B cell (primary cell): ENCODE data around the gene CMTM8. TPM values are rescaled to one million over a fixed set of nuclear protein-coding genes. Genes with fewer than 3 reads are reported as not detected.

Experiments used
- ATAC-seq: fragments of 200-7000 bp; cut with Tn5 transposase; one replicate; pipeline ENCODE4 v1.10.0; 2021; ENCODE audit warnings: low read depth, mild to moderate bottlenecking, moderate number of reproducible peaks, moderate library complexity
- CTCF ChIA-PET: fragments of 350-600 bp; sonication (Branson Sonifier 250); formaldehyde crosslinking; loops from one replicate; lab custom pipeline; 2021; ENCODE audit warnings: antibody characterized with exemption, inconsistent platforms; lab: Charles Lee
- POLR2A ChIA-PET: fragments of 350-600 bp; sonication (Branson Sonifier 250); formaldehyde crosslinking; loops from one replicate; lab custom pipeline; 2021; ENCODE audit warnings: antibody characterized with exemption; lab: Charles Lee
- DNase-seq: peaks from one replicate; pipeline ENCODE4 v3.0.0; 2013
- H2AFZ ChIP-seq: 2 replicates; pipeline ENCODE4 v1.6.1; 2012; ENCODE audit warnings: mild to moderate bottlenecking, low read depth, low read length; ENCODE audit not compliant: insufficient read depth, poor library complexity, severe bottlenecking
- H3K27ac ChIP-seq, 2 donors: 1 replicate in 1 of 2; 2 replicates in 1 of 2; pipeline ENCODE4 v1.5.1; 2012 to 2013; ENCODE audit warnings: low read length in 2 of 2, mild to moderate bottlenecking in 2 of 2, moderate library complexity in 1 of 2
- H3K27me3 ChIP-seq, 4 experiments: fragments of 200-600 bp in 1 of 4; sonication (generic) in 1 of 4; replicated peaks in 1 of 4; 1 replicate in 2 of 4; 2 replicates in 2 of 4; pipeline versions ENCODE4 v1.6.1 to v1.7.0; 2013 to 2016; ENCODE audit warnings: low read length in 3 of 4, mild to moderate bottlenecking in 2 of 4, mixed read lengths in 1 of 4, moderate library complexity in 1 of 4; ENCODE audit not compliant: insufficient read depth in 4 of 4, control insufficient read depth in 3 of 4; ENCODE audit errors: control extremely low read depth in 1 of 4
- H3K36me3 ChIP-seq, 2 experiments: replicated peaks in 1 of 2; 1 replicate in 1 of 2; 2 replicates in 1 of 2; pipeline versions ENCODE4 v1.6.1 to v1.7.1; 2013; ENCODE audit warnings: low read length in 1 of 2; ENCODE audit not compliant: insufficient read depth in 2 of 2, control insufficient read depth in 1 of 2; ENCODE audit errors: control extremely low read depth in 1 of 2, extremely low read depth in 1 of 2
- H3K4me1 ChIP-seq, 2 donors: fragments of 200-600 bp in 1 of 2; sonication (generic) in 1 of 2; 1 replicate in 1 of 2; 2 replicates in 1 of 2; pipeline versions ENCODE4 v1.5.1 to v1.6.1; 2013 to 2017; ENCODE audit warnings: low read length in 2 of 2; ENCODE audit not compliant: control insufficient read depth in 2 of 2, insufficient read depth in 2 of 2
- H3K4me2 ChIP-seq: replicated peaks from 2 replicates; pipeline ENCODE3; 2012; ENCODE audit warnings: mild to moderate bottlenecking, low read depth, low read length; ENCODE audit not compliant: poor library complexity, severe bottlenecking
- H3K4me3 ChIP-seq, 5 experiments: fragments of 200-600 bp in 1 of 5; sonication (generic) in 1 of 5; 1 replicate in 3 of 5; 2 replicates in 2 of 5; pipeline versions ENCODE4 v1.5.1 to v1.7.0; 2011 to 2016; ENCODE audit warnings: low read length in 4 of 5, mild to moderate bottlenecking in 4 of 5, low read depth in 2 of 5, control low read depth in 1 of 5, moderate library complexity in 1 of 5; ENCODE audit not compliant: insufficient read depth in 1 of 5; ENCODE audit errors: control extremely low read depth in 1 of 5, extremely low read depth in 1 of 5
- H3K79me2 ChIP-seq: fragments of 200-600 bp; sonication (generic); one replicate; pipeline ENCODE4 v1.6.0; 2016; ENCODE audit warnings: low read length; ENCODE audit not compliant: control insufficient read depth, insufficient read depth
- H3K9ac ChIP-seq: fragments of 200-600 bp; sonication (generic); 2 replicates; pipeline ENCODE4 v1.6.1; 2017; ENCODE audit warnings: mild to moderate bottlenecking, low read length, moderate library complexity
- H3K9me3 ChIP-seq, 3 donors: one replicate each; pipeline versions ENCODE4 v1.6.1 to v1.7.1; 2013; ENCODE audit warnings: low read length in 2 of 3; ENCODE audit not compliant: control insufficient read depth in 2 of 3, insufficient read depth in 1 of 3; ENCODE audit errors: control extremely low read depth in 1 of 3
- H4K20me1 ChIP-seq: 2 replicates; pipeline ENCODE4 v1.6.0; 2012; ENCODE audit warnings: mild to moderate bottlenecking, low read length; ENCODE audit not compliant: insufficient read depth, control insufficient read depth, poor library complexity, severe bottlenecking
- H3K27ac Mint-ChIP-seq: one replicate; pipeline ENCODE4 v1.8.0; 2021; ENCODE audit warnings: mixed read lengths
- H3K27me3 Mint-ChIP-seq: one replicate; pipeline ENCODE4 v1.8.0; 2021; ENCODE audit warnings: mixed read lengths
- H3K4me1 Mint-ChIP-seq: one replicate; pipeline ENCODE4 v1.8.0; 2021; ENCODE audit warnings: mixed read lengths
- H3K4me3 Mint-ChIP-seq: one replicate; pipeline ENCODE4 v1.8.0; 2021; ENCODE audit warnings: mixed read lengths
- H3K9me3 Mint-ChIP-seq: one replicate; pipeline ENCODE4 v1.8.0; 2022; ENCODE audit warnings: mixed read lengths; ENCODE audit not compliant: insufficient read depth
- CTCF ChIP-seq: fragments of 200-600 bp; IDR thresholded peaks from one replicate; pipeline ENCODE4 v1.8.0; 2022; ENCODE audit warnings: antibody characterized with exemption, mild to moderate bottlenecking
- EZH2 ChIP-seq: IDR thresholded peaks from 2 replicates; pipeline ENCODE4 v1.6.1; 2012; ENCODE audit warnings: borderline replicate concordance, low read depth, mild to moderate bottlenecking, moderate library complexity, low read length; ENCODE audit not compliant: insufficient read depth, poor library complexity, severe bottlenecking
- WGBS: methylation state at CpG from one replicate; pipeline ENCODE4 v1.1.5; 2013; ENCODE audit warnings: missing lambda C conversion rate; ENCODE audit not compliant: insufficient coverage; 5-methylcytosine and 5-hydroxymethylcytosine counted together
- intact Hi-C: fragments of 100-400 bp; cut with micrococcal nuclease; formaldehyde crosslinking; loops from one replicate; pipeline ENCODE4 v1.10.0; 2022
- polyA plus RNA-seq: library from polyadenylated mRNA; depleted of rRNA; stranded (reverse); fragments of >200 nt; gene quantifications from 2 replicates; pipeline ENCODE4 v1.2.3, GENCODE V29; 2012
- total RNA-seq, 2 donors: library from RNA; stranded (reverse); fragments of 120-200 nt in 1 of 2; gene quantifications; 1 replicate in 1 of 2; 2 replicates in 1 of 2; pipeline versions ENCODE4 v1.2.3 to v1.2.4, GENCODE V29; 2013 to 2022

Gene CMTM8
- total and polyA plus RNA-seq, 2 donors (not counting 1 experiment from before 2014, with no cell fraction given) = 0.25 to 0.28 TPM

GRCh38 chr3:32398531-32398930 lies 160.1 kb downstream of the CMTM8 start:
- Histone ChIP-seq H3K79me2 (peaks cover 35% of the 10 kb centered on the region), H3K27ac (peak overlapping the region in 1 of 2 donors; percentile 66), H3K4me3 (no peak overlapping the region), H3K4me2 (no peak overlapping the region), H4K20me1 (no peaks in the 10 kb centered on the region), H3K4me1 (peaks cover 42 to 56% of the 10 kb centered on the region in 2 donors), H2AFZ (no peak overlapping the region), H3K9ac (no peak overlapping the region), H3K27me3 (no peaks in the 10 kb centered on the region), H3K36me3 (peaks cover 0 to 4% of the 10 kb centered on the region in 2 experiments), H3K9me3 (peaks cover 0 to 5% (median 0%) of the 10 kb centered on the region in 3 donors)
- WGBS = 82% methylated on average over 7 of the region's 10 CpGs
- ChIA-PET POLR2A (no interaction called here), CTCF (interaction anchor here (0.7 to 9.2 kb wide), 12 partner anchors 10 to 438 kb away, joined by 3 to 115 read pairs (median 8); no protein-coding TSS in a partner anchor)
- ATAC-seq (no peak), DNase-seq (no peak)
- H3K9me3 Mint-ChIP-seq = no peaks in the 10 kb centered on the region
- H3K4me3 Mint-ChIP-seq = no peak overlapping the region
- intact Hi-C loops = loop anchor here (5.0 to 10.0 kb wide), 2 partner anchors 174 to 864 kb away; partner anchors contain the start of genes DYNC1LI1 and STT3B
- TF ChIP-seq EZH2 = no peak
- TF ChIP-seq CTCF = no peak
- H3K27me3 Mint-ChIP-seq = no peaks in the 10 kb centered on the region
- peak overlapping the region; percentile 85 for H3K27ac Mint-ChIP-seq
- peaks cover 74% of the 10 kb centered on the region for H3K4me1 Mint-ChIP-seq

- no peaks in the 10 kb centered on the region for H3K27me3 ChIP-seq
- TF ChIP-seq EZH2 = no peak
- peak; percentile 84 for TF ChIP-seq CTCF
- Mint-ChIP-seq H3K9me3 (no peaks in the 10 kb centered on the region), H3K4me1 (peaks cover 72% of the 10 kb centered on the region), H3K4me3 (no peak overlapping the region), H3K27me3 (no peaks in the 10 kb centered on the region), H3K27ac (peak overlapping the region; percentile 85)
- no peak overlapping the region for H3K9ac ChIP-seq
- DNase-seq (peak; percentile 78), ATAC-seq (peak; percentile 16)
- no peaks in the 10 kb centered on the region for H4K20me1 ChIP-seq
- peaks cover 39 to 53% of the 10 kb centered on the region in 2 donors for H3K4me1 ChIP-seq
- 89% methylated on average over 1 of the region's 2 CpGs for WGBS
- CTCF ChIA-PET = interaction anchor here (0.8 to 9.2 kb wide), 12 partner anchors 9 to 438 kb away, joined by 3 to 115 read pairs (median 7); no protein-coding TSS in a partner anchor
- peak overlapping the region in 1 of 2 donors; percentile 66 for H3K27ac ChIP-seq
- peaks cover 38% of the 10 kb centered on the region for H3K79me2 ChIP-seq
- POLR2A ChIA-PET = no interaction called here
- peak overlapping the region; percentile 7 for H3K4me2 ChIP-seq
- intact Hi-C loops = loop anchor here (1.0 to 10.0 kb wide), 6 partner anchors 24 to 864 kb away; partner anchors contain the start of genes DYNC1LI1 and STT3B
- peaks cover 0 to 5% (median 0%) of the 10 kb centered on the region in 3 donors for H3K9me3 ChIP-seq
- H2AFZ ChIP-seq = no peak overlapping the region
- H3K36me3 ChIP-seq = peaks cover 0 to 4% of the 10 kb centered on the region in 2 experiments
- no peak overlapping the region for H3K4me3 ChIP-seq
Measured at GRCh38 chr3:32399030-32399620, 160.6 kb downstream of the CMTM8 start.
